Endometrial microvascular endothelial cells (primary cell): ENCODE measurements around the gene SRPK2. TPM values are rescaled to one million over a fixed set of nuclear protein-coding genes. Genes with fewer than 3 reads are reported as not detected.
"Not testable (repeated sequence)": the region's sequence is repeated elsewhere in the genome, so short reads cannot be mapped to it uniquely, and the experiment has no call there.

Experiments used
- in situ Hi-C: cut with HindIII; loops from 2 replicates; pipeline ENCODE4 v1.10.0; 2017; ENCODE audit warnings: low sequenced_read_pairs, low pct_unique_long_range_greater_than_20kb; ENCODE audit errors: inconsistent ontology term
- total RNA-seq: library from RNA; depleted of rRNA; stranded (reverse); fragments of >200 nt; gene quantifications from one replicate; pipeline ENCODE4 v1.2.3, GENCODE V29; 2015; ENCODE audit errors: inconsistent ontology term

The SRPK2 gene
- total RNA-seq, 1 donor from 2014 or later = 32.5 TPM

- in situ Hi-C loops = no loop called here
These were observed 73.4 kb downstream of the SRPK2 start for GRCh38 chr7:105315357-105315756.

- in situ Hi-C loops = no loop called here
These were observed 79.2 kb downstream of the SRPK2 start for GRCh38 chr7:105309235-105310169.

GRCh38 chr7:105307163-105307672, 81.5 kb downstream of the SRPK2 start:
- in situ Hi-C loops = no loop called here

- in situ Hi-C loops = no loop called here
These were observed 82.4 kb downstream of the SRPK2 start for GRCh38 chr7:105306298-105306748.

DNA sequence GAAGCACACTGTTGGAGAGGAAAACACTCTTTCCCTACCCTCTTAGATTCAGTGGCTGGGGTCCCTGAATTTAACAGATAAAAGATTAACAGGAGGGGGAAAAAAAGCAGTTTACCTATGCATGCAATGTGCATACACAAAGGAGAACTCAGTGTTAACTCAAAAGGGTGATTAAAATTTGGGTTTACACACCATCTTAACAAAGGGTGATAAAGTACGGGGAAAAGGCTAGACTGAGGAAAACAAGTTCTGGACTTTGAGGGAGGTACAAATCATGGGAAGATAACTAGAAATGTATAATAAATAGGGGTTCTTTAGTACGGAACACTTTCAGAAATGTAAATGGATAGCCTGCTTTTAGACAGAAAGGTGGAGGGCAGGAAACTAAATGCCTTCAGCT, 83.1 kb downstream of the SRPK2 start:
- in situ Hi-C loops = no loop called here

GRCh38 chr7:105304040-105304895, 84.5 kb downstream of the SRPK2 start:
- in situ Hi-C loops = no loop called here

DNA sequence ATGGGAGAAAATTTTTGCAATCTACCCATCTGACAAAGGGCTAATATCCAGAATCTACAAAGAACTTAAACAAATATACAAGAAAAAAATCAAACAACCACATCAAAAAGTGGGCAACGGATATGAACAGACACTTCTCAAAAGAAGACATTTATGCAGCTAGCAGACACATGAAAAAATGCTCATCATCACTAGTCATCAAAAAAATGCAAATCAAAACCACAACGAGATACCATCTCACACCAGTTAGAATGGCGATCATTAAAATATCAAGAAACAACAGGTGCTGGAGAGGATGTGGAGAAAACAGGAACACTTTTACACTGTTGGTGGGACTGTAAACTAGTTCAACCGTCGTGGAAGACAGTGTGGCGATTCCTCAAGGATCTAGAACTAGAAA, 88.1 kb downstream of the SRPK2 start:
- in situ Hi-C loops = not testable (repeated sequence)

DNA sequence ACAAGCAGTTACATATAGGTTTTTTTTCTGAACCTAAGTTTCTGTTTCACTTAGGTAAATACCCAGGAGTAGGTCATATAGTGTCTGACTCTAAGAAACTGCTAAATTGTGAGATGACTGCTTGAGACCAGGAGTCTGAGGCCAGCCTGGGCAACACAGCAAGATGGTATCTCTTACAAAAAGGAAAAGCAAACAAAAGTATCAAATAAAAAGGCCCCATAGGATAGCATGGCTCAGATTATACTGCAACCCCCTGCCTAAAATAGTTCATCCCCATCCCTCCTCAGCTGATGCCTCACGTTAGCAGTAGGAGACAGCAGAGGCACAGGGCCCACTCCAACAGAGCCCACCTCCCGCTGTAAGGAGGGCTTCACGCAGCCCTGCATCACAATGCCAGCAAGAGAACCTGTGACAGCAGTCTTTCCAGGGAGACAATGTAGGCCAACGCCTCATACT, 90.3 kb downstream of the SRPK2 start:
- in situ Hi-C loops = no loop called here

- in situ Hi-C loops = no loop called here
These were observed 90.7 kb downstream of the SRPK2 start for GRCh38 chr7:105297985-105298384.

DNA sequence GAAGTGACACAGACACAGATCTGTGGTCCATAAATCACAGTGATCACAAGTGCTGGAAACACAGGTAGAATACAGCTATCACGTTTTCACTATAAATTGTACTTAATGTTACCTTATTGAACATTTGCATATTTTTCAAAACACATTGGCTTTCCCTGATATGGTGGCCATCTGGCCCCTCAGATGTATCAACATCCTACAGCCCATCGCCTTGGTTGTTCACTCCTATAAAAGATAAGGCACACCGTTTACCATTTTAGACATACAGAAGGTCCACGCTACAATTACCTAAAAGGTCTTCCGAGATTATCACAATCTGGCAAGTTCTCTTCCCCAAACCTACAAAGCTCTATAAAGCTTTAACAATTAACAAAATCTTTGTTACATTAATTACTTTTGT, 91.4 kb downstream of the SRPK2 start:
- in situ Hi-C loops = no loop called here

- in situ Hi-C loops = no loop called here
These were observed 92.2 kb downstream of the SRPK2 start for GRCh38 chr7:105296491-105296890.

DNA sequence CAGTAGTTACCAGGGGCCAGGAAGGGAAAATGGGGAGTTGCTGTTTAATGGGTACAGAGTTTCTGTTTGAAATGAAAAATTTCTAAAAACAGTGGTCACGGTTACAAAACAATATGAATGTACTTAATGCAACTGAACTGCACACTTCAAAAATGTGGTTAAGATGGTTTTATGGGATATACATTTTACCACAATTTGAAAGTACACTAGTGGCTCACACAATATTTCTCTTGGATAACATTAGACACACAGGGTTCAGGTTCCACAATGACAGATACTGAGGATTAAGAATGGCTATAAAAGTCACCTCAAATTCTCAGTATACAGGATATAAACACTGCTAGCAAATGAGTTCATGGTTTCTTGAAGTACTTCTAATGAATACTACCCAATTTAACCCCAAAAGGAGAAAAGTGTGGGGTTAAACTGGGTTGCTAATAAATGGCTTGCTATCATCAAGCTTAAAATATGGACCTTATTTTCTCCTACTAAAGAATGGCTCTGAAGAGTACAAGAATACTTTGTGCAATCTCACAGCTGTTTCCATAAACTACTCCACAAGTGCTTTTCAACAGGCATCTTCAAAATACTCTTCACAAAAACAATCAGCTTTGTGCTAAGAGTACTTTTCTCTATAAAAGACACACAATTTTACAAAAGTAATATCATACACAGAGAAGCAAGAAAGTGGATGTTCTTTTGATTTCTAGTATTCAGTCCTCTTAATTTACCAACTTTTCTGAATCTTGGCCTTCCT, 92.9 kb downstream of the SRPK2 start:
- in situ Hi-C loops = no loop called here

DNA sequence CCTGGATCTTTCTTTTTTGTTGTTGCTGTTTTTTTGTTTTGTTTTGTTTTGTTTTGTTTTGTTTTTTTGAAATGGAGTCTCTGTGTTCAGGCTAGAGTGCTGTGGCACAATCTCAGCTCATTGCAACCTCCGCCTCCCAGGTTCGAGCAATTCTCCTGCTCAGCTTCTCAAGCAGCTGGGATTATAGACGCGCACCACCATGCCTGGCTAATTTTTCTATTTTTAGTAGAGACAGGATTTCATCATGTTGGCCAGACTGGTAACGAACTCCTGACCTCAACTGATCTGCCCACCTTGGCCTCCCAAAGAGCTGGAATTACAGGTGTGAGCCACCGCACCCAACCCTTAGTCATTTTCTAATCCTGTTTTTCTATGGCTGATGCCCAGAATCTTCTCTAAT, 94.2 kb downstream of the SRPK2 start:
- in situ Hi-C loops = not testable (repeated sequence)

DNA sequence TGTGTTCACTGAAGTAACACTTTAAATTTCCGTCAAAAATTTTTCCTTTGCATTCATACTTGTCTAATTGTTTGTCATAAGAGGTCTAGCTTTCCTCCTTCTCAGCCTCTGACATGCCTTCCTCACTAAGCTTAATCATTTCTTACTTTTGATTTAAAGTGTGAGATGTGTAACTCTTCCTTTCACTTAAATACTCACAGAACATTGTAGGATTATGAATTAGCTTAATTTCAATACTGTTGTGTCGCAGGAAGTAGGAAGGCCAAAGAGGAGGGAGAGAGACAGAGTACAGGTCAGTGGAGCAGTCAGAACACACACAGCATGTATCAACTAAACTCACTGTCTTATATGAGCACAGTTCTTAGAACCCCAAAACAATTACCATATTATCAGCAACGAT, 99.0 kb downstream of the SRPK2 start:
- in situ Hi-C loops = no loop called here

DNA sequence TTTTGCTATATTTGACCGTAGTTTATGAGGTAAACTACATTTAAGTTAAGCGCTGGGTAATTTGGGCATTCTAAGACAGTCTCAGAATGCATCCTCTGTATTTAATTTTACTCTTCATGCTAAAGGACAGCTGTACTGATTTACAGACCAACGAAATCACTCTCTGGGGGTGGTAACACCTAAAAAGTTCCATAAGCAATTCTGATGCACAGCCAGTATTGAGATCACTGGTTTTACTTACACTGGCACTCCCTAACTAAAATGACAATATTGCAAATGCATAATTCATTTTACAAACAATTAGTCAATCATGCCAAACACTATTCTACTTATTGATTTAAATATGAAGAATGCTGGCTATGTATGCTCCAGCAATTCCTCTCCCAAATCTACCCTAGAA, 102.3 kb downstream of the SRPK2 start:
- in situ Hi-C loops = no loop called here

GRCh38 chr7:105285118-105285874, 103.4 kb downstream of the SRPK2 start:
- in situ Hi-C loops = no loop called here

DNA sequence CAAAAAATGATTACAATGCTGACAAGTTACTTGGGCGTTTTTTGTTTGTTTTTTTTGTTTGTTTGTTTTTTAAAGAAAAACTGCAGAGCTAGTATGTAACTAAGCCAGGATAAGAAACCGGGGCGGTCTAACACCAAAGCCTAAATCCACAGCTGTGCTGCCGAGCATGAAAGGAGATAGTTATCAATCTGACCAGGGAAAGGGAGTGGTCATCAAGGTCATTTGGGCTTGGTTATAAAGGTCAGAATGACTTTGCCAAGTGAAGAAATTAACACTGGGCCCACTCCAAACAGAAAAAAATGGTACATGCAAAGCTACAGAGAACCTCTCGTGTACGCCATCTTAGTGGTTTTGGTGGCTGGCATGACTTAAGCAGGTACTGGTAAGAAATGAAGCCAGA, 104.7 kb downstream of the SRPK2 start:
- in situ Hi-C loops = no loop called here

- in situ Hi-C loops = no loop called here
These were observed 106.8 kb downstream of the SRPK2 start for GRCh38 chr7:105281966-105282365.
